ENCODE measurements around the gene MACROD2.

DNA sequence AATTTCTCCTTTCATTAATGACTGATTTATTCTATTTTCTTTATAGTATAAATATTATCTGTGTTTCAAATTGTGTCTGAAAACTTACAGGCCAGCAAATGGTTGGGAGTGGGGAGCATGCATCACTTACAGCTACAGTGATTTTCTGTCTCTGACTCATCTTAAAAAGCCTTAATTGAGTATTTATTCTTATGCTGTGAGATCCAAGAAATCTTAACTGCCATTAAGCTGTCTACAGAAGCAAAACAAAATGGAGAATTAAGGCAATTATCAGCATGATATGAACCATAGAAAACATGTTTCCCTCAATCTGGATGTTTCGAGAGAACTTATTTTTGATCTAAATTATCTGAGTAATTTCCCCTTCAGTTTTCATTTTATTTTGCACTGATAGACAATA is 1746.8 kb downstream of the MACROD2 start:
- TF ChIP-seq, protein P1, sequence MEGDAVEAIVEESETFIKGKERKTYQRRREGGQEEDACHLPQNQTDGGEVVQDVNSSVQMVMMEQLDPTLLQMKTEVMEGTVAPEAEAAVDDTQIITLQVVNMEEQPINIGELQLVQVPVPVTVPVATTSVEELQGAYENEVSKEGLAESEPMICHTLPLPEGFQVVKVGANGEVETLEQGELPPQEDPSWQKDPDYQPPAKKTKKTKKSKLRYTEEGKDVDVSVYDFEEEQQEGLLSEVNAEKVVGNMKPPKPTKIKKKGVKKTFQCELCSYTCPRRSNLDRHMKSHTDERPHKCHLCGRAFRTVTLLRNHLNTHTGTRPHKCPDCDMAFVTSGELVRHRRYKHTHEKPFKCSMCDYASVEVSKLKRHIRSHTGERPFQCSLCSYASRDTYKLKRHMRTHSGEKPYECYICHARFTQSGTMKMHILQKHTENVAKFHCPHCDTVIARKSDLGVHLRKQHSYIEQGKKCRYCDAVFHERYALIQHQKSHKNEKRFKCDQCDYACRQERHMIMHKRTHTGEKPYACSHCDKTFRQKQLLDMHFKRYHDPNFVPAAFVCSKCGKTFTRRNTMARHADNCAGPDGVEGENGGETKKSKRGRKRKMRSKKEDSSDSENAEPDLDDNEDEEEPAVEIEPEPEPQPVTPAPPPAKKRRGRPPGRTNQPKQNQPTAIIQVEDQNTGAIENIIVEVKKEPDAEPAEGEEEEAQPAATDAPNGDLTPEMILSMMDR (conservative IDR thresholded peaks at IDR 0.05; ENCODE audit: low read depth in 2 of 2) = no peak
- TF ChIP-seq EZH2phosphoT487 (IDR thresholded peaks at IDR 0.05; ENCODE audit: unreplicated experiment) (no peak), CREB1 (CRISPR knock-in tag; IDR thresholded peaks at IDR 0.05; ENCODE audit: low read depth) (no peak), EZH2 (IDR thresholded peaks at IDR 0.05; ENCODE audit: low read depth, unreplicated experiment) (no peak), POLR2AphosphoS5 (IDR thresholded peaks at IDR 0.05; ENCODE audit: low read depth) (no peak), JUNB (IDR thresholded peaks at IDR 0.05; ENCODE audit: unreplicated experiment) (no peak), ZNF114 (CRISPR knock-in tag; IDR thresholded peaks at IDR 0.05) (no peak), NANOG (IDR thresholded peaks at IDR 0.05; ENCODE audit: borderline replicate concordance) (no peak)
- TF ChIP-seq, protein P2, sequence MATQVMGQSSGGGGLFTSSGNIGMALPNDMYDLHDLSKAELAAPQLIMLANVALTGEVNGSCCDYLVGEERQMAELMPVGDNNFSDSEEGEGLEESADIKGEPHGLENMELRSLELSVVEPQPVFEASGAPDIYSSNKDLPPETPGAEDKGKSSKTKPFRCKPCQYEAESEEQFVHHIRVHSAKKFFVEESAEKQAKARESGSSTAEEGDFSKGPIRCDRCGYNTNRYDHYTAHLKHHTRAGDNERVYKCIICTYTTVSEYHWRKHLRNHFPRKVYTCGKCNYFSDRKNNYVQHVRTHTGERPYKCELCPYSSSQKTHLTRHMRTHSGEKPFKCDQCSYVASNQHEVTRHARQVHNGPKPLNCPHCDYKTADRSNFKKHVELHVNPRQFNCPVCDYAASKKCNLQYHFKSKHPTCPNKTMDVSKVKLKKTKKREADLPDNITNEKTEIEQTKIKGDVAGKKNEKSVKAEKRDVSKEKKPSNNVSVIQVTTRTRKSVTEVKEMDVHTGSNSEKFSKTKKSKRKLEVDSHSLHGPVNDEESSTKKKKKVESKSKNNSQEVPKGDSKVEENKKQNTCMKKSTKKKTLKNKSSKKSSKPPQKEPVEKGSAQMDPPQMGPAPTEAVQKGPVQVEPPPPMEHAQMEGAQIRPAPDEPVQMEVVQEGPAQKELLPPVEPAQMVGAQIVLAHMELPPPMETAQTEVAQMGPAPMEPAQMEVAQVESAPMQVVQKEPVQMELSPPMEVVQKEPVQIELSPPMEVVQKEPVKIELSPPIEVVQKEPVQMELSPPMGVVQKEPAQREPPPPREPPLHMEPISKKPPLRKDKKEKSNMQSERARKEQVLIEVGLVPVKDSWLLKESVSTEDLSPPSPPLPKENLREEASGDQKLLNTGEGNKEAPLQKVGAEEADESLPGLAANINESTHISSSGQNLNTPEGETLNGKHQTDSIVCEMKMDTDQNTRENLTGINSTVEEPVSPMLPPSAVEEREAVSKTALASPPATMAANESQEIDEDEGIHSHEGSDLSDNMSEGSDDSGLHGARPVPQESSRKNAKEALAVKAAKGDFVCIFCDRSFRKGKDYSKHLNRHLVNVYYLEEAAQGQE (IDR thresholded peaks at IDR 0.05; ENCODE audit: unreplicated experiment) = no peak
- TF ChIP-seq, protein P3, sequence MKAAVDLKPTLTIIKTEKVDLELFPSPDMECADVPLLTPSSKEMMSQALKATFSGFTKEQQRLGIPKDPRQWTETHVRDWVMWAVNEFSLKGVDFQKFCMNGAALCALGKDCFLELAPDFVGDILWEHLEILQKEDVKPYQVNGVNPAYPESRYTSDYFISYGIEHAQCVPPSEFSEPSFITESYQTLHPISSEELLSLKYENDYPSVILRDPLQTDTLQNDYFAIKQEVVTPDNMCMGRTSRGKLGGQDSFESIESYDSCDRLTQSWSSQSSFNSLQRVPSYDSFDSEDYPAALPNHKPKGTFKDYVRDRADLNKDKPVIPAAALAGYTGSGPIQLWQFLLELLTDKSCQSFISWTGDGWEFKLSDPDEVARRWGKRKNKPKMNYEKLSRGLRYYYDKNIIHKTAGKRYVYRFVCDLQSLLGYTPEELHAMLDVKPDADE (IDR thresholded peaks at IDR 0.05) = no peak

All from GM23338 (cell line).